Dendritic cell treated with granulocyte-macrophage colony-stimulating factor and Interleukin-4, amounts not matched to agents 40 ng/mL and 50 ng/mL, for 4 days (primary cell): ENCODE results near the gene FBRSL1.

Source experiments
- H3K27ac Mint-ChIP-seq: one replicate; pipeline ENCODE4 v1.8.0; 2022; ENCODE audit warnings: mild to moderate bottlenecking, mixed read lengths
- H3K27me3 Mint-ChIP-seq: one replicate; pipeline ENCODE4 v1.8.0; 2022; ENCODE audit warnings: mild to moderate bottlenecking, mixed read lengths
- H3K36me3 Mint-ChIP-seq: one replicate; pipeline ENCODE4 v1.8.0; 2022; ENCODE audit warnings: low read depth, mixed read lengths
- H3K4me1 Mint-ChIP-seq: one replicate; pipeline ENCODE4 v1.8.0; 2022; ENCODE audit warnings: low read depth, mixed read lengths
- H3K4me3 Mint-ChIP-seq: one replicate; pipeline ENCODE4 v1.8.0; 2022; ENCODE audit warnings: mild to moderate bottlenecking, moderate library complexity, mixed read lengths
- H3K9me3 Mint-ChIP-seq: one replicate; pipeline ENCODE4 v1.8.0; 2022; ENCODE audit warnings: mixed read lengths
- intact Hi-C: fragments of 100-400 bp; cut with micrococcal nuclease; formaldehyde crosslinking; loops from one replicate; pipeline ENCODE4 v1.15.0; 2022

Gene FBRSL1

GRCh38 chr12:132546647-132547046, 56.7 kb downstream of the FBRSL1 start:
- Mint-ChIP-seq H3K9me3 (no peaks in the 10 kb centered on the region), H3K27ac (no peak overlapping the region), H3K27me3 (no peaks in the 10 kb centered on the region), H3K4me1 (no peaks in the 10 kb centered on the region), H3K4me3 (no peak overlapping the region), H3K36me3 (peaks cover 69% of the 10 kb centered on the region)
- intact Hi-C loops = no loop called here

- no peaks in the 10 kb centered on the region for H3K4me1 Mint-ChIP-seq
- intact Hi-C loops = no loop called here
- no peak overlapping the region for H3K4me3 Mint-ChIP-seq
- H3K27me3 Mint-ChIP-seq = no peaks in the 10 kb centered on the region
- no peaks in the 10 kb centered on the region for H3K9me3 Mint-ChIP-seq
- peaks cover 74% of the 10 kb centered on the region for H3K36me3 Mint-ChIP-seq
- no peak overlapping the region for H3K27ac Mint-ChIP-seq
Measured at GRCh38 chr12:132547205-132547740, 57.3 kb downstream of the FBRSL1 start.

DNA sequence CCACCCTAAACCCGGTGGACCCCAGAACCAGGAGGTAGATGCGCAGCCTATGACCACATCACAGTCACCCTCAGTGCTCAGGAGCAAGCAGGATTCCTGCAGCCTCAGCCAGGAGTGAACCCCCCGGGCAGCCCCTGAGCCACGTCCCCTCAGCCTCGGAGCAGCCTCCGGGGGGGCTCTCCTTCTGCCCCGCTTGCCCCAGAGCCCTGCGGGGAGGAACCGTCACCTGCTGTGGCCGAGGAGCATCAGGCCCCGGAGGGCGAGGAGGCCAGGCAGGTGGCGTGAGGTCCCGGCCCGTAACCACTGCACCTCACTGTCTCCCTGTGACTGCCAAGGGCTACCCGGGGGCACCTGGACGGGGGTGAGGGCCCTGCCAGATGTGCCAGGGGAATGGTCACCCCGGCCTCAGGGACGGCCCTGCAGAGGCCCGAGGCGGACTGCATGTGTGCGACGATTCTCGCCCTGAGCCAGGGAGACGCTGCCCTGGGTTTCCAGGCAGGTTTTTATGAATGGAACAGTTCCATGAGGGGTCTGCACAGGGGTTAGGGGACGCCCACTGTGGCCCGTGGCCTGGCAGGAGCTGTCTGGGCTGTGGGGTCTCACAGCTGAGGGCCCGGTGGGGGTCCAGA, 58.6 kb downstream of the FBRSL1 start:
- H3K9me3 Mint-ChIP-seq = no peaks in the 10 kb centered on the region
- no peak overlapping the region for H3K27ac Mint-ChIP-seq
- peaks cover 75% of the 10 kb centered on the region for H3K36me3 Mint-ChIP-seq
- no peak overlapping the region for H3K4me3 Mint-ChIP-seq
- no peaks in the 10 kb centered on the region for H3K4me1 Mint-ChIP-seq
- no peaks in the 10 kb centered on the region for H3K27me3 Mint-ChIP-seq
- intact Hi-C loops = no loop called here

GRCh38 chr12:132549059-132549458, 59.1 kb downstream of the FBRSL1 start:
- Mint-ChIP-seq H3K9me3 (no peaks in the 10 kb centered on the region), H3K36me3 (peaks cover 75% of the 10 kb centered on the region), H3K27me3 (no peaks in the 10 kb centered on the region), H3K4me3 (no peak overlapping the region), H3K27ac (no peak overlapping the region), H3K4me1 (no peaks in the 10 kb centered on the region)
- intact Hi-C loops = no loop called here

DNA sequence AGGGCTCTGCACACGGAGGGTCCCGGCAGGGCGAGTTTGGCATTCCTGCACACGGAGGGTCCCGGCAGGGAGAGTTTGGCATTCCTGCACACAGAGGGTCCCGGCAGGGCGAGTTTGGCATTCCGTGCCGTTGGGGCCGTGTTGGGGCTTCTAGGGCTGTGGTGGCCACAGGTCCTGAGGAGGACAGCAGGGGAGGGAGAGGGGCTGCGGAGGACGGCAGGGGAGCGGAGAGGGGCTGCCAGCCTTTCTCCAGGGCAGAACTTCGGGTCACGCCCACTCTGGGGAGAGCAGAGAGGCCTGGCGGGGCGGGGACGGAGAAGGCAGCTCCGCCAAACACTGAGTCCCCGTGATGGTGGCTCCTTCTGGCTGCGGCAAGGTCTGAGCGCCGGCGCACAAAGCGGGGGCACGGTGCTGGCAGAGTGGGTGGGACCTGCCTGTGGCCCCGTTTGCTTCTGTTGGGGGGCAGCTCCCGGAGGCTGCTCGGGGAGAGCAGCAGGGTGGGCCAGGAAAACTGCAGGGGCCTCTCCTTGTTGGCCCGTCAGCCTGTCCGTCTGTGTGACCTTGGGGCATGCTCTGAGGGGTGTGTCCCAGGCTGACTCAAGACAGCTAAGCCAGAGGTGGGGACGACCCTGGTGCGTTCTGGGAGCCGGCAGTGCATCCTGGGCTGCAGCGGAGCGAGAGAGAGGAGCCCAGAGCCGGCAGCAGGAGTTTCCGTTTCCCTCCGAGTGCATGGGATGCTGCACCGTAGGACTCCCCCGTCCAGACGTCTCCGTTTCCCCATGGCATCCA, 60.3 kb downstream of the FBRSL1 start:
- H3K9me3 Mint-ChIP-seq = no peaks in the 10 kb centered on the region
- no peaks in the 10 kb centered on the region for H3K27me3 Mint-ChIP-seq
- peaks cover 79% of the 10 kb centered on the region for H3K36me3 Mint-ChIP-seq
- intact Hi-C loops = no loop called here
- no peak overlapping the region for H3K4me3 Mint-ChIP-seq
- no peak overlapping the region for H3K27ac Mint-ChIP-seq
- H3K4me1 Mint-ChIP-seq = no peaks in the 10 kb centered on the region

GRCh38 chr12:132550830-132551640, 61.1 kb downstream of the FBRSL1 start:
- Mint-ChIP-seq H3K4me1 (no peaks in the 10 kb centered on the region), H3K27ac (no peak overlapping the region), H3K27me3 (peaks cover under 1% of the 10 kb centered on the region), H3K9me3 (no peaks in the 10 kb centered on the region), H3K4me3 (no peak overlapping the region), H3K36me3 (peaks cover 87% of the 10 kb centered on the region)
- intact Hi-C loops = no loop called here

- Mint-ChIP-seq H3K36me3 (peaks cover 93% of the 10 kb centered on the region), H3K27ac (no peak overlapping the region), H3K9me3 (no peaks in the 10 kb centered on the region), H3K4me3 (no peak overlapping the region), H3K4me1 (no peaks in the 10 kb centered on the region), H3K27me3 (peaks cover 4% of the 10 kb centered on the region)
- intact Hi-C loops = no loop called here
Measured at GRCh38 chr12:132551641-132552031, 61.7 kb downstream of the FBRSL1 start.

- intact Hi-C loops = no loop called here
- Mint-ChIP-seq H3K36me3 (peaks cover 71% of the 10 kb centered on the region), H3K27me3 (peaks cover 36% of the 10 kb centered on the region), H3K9me3 (no peaks in the 10 kb centered on the region), H3K4me1 (peaks cover 18% of the 10 kb centered on the region), H3K27ac (no peak overlapping the region), H3K4me3 (no peak overlapping the region)
Measured at GRCh38 chr12:132554845-132555630, 65.1 kb downstream of the FBRSL1 start.

GRCh38 chr12:132555686-132556085, 65.7 kb downstream of the FBRSL1 start:
- intact Hi-C loops = no loop called here
- Mint-ChIP-seq H3K36me3 (peaks cover 65% of the 10 kb centered on the region), H3K27ac (no peak overlapping the region), H3K4me1 (peaks cover 20% of the 10 kb centered on the region), H3K4me3 (no peak overlapping the region), H3K27me3 (peaks cover 40% of the 10 kb centered on the region), H3K9me3 (no peaks in the 10 kb centered on the region)

- no peak overlapping the region for H3K27ac Mint-ChIP-seq
- H3K27me3 Mint-ChIP-seq = peaks cover 45% of the 10 kb centered on the region
- H3K4me3 Mint-ChIP-seq = no peak overlapping the region
- H3K36me3 Mint-ChIP-seq = peaks cover 60% of the 10 kb centered on the region
- intact Hi-C loops = no loop called here
- no peaks in the 10 kb centered on the region for H3K9me3 Mint-ChIP-seq
- H3K4me1 Mint-ChIP-seq = peaks cover 23% of the 10 kb centered on the region
Measured at GRCh38 chr12:132556216-132556615, 66.3 kb downstream of the FBRSL1 start.

GRCh38 chr12:132556801-132557200, 66.8 kb downstream of the FBRSL1 start:
- H3K27me3 Mint-ChIP-seq = peaks cover 45% of the 10 kb centered on the region

GRCh38 chr12:132557291-132558015, 67.5 kb downstream of the FBRSL1 start:
- H3K4me1 Mint-ChIP-seq = peaks cover 23% of the 10 kb centered on the region
- H3K27ac Mint-ChIP-seq = no peak overlapping the region
- H3K9me3 Mint-ChIP-seq = no peaks in the 10 kb centered on the region
- peaks cover 45% of the 10 kb centered on the region for H3K27me3 Mint-ChIP-seq
- intact Hi-C loops = no loop called here
- H3K4me3 Mint-ChIP-seq = no peak overlapping the region
- H3K36me3 Mint-ChIP-seq = peaks cover 55% of the 10 kb centered on the region

More at GRCh38 chr12:132556801-132557200, 66.8 kb downstream of the FBRSL1 start:
- H3K9me3 Mint-ChIP-seq = no peaks in the 10 kb centered on the region
- no peak overlapping the region for H3K27ac Mint-ChIP-seq
- H3K4me3 Mint-ChIP-seq = no peak overlapping the region
- H3K36me3 Mint-ChIP-seq = peaks cover 55% of the 10 kb centered on the region
- H3K4me1 Mint-ChIP-seq = peaks cover 23% of the 10 kb centered on the region
- intact Hi-C loops = no loop called here
